ENCODE measurements around the gene DIP2C.

The DIP2C gene

GRCh38 chr10:565676-566075, 123.8 kb downstream of the DIP2C start:
- TF ChIP-seq EZH2phosphoT487 (IDR thresholded peaks at IDR 0.05; ENCODE audit: borderline replicate concordance), result no peak
- TF ChIP-seq, protein P1, sequence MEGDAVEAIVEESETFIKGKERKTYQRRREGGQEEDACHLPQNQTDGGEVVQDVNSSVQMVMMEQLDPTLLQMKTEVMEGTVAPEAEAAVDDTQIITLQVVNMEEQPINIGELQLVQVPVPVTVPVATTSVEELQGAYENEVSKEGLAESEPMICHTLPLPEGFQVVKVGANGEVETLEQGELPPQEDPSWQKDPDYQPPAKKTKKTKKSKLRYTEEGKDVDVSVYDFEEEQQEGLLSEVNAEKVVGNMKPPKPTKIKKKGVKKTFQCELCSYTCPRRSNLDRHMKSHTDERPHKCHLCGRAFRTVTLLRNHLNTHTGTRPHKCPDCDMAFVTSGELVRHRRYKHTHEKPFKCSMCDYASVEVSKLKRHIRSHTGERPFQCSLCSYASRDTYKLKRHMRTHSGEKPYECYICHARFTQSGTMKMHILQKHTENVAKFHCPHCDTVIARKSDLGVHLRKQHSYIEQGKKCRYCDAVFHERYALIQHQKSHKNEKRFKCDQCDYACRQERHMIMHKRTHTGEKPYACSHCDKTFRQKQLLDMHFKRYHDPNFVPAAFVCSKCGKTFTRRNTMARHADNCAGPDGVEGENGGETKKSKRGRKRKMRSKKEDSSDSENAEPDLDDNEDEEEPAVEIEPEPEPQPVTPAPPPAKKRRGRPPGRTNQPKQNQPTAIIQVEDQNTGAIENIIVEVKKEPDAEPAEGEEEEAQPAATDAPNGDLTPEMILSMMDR (conservative IDR thresholded peaks at IDR 0.05; ENCODE audit: low read length), result no peak

DNA sequence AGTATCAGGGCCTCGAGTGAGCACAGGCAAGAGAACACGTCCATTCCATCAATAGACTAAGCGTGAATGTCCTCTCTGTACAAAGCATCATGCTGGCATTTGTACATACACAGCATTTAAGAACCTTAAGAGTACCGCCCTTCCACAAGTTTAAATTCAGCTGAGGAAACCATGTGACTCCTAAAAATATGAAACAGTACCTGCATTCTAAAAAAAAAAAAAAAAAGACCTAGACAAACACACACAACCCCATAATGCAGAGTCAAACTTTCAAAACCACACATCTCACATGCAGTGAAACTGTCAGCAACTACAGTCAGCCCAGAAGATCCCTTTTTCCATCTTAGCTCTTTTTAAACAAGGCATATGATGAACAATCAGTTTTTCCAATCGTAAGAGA, 124.3 kb downstream of the DIP2C start:
- H4K20me1 ChIP-seq (ENCODE audit: insufficient read depth, low read length, poor library complexity, severe bottlenecking), result no peaks in the 10 kb centered on the region
- no peaks in the 10 kb centered on the region for H3F3A ChIP-seq (ENCODE audit: low read depth)
- H2AFZ ChIP-seq (ENCODE audit: low read length), result no peak overlapping the region
- H3K36me3 ChIP-seq (ENCODE audit: insufficient read depth, low read length), result no peaks in the 10 kb centered on the region
- no peak overlapping the region for H3K9ac ChIP-seq (ENCODE audit: low read depth, low read length, poor library complexity, severe bottlenecking)
- no peaks in the 10 kb centered on the region for H3K4me1 ChIP-seq (ENCODE audit: insufficient read depth, low read length, poor library complexity, severe bottlenecking)
- H3K79me2 ChIP-seq (ENCODE audit: insufficient read depth, low read length), result no peaks in the 10 kb centered on the region
- TF ChIP-seq, protein P1 (conservative IDR thresholded peaks at IDR 0.05; ENCODE audit: low read length), result no peak
- no peak for TF ChIP-seq EZH2phosphoT487 (IDR thresholded peaks at IDR 0.05; ENCODE audit: borderline replicate concordance)
- H3K9me3 ChIP-seq (ENCODE audit: insufficient read depth, low read depth, low read length), result peaks cover 7% of the 10 kb centered on the region
- H3K9me2 ChIP-seq (replicated peaks; ENCODE audit: low read depth, low read length), result no peaks in the 10 kb centered on the region
- no peak overlapping the region for H3K4me2 ChIP-seq (ENCODE audit: low read depth, low read length, poor library complexity, severe bottlenecking)
- H3K27me3 ChIP-seq (ENCODE audit: insufficient read depth, low read length, poor library complexity, severe bottlenecking), result no peaks in the 10 kb centered on the region
- H3K4me3 ChIP-seq (ENCODE audit: low read length, poor library complexity, severe bottlenecking), result no peak overlapping the region

More at GRCh38 chr10:565676-566075, 123.8 kb downstream of the DIP2C start:
- Histone ChIP-seq H3K79me2 (ENCODE audit: insufficient read depth, low read length) (no peaks in the 10 kb centered on the region), H3F3A (ENCODE audit: low read depth) (no peaks in the 10 kb centered on the region), H3K27me3 (ENCODE audit: insufficient read depth, low read length, poor library complexity, severe bottlenecking) (no peaks in the 10 kb centered on the region), H3K4me3 (ENCODE audit: low read length, poor library complexity, severe bottlenecking) (no peak overlapping the region), H3K9ac (ENCODE audit: low read depth, low read length, poor library complexity, severe bottlenecking) (no peak overlapping the region), H3K4me1 (ENCODE audit: insufficient read depth, low read length, poor library complexity, severe bottlenecking) (no peaks in the 10 kb centered on the region), H3K36me3 (ENCODE audit: insufficient read depth, low read length) (no peaks in the 10 kb centered on the region), H4K20me1 (ENCODE audit: insufficient read depth, low read length, poor library complexity, severe bottlenecking) (no peaks in the 10 kb centered on the region), H3K4me2 (ENCODE audit: low read depth, low read length, poor library complexity, severe bottlenecking) (no peak overlapping the region), H3K9me3 (ENCODE audit: insufficient read depth, low read depth, low read length) (peaks cover 7% of the 10 kb centered on the region), H2AFZ (ENCODE audit: low read length) (no peak overlapping the region), H3K9me2 (replicated peaks; ENCODE audit: low read depth, low read length) (no peaks in the 10 kb centered on the region)

- H3K79me2 ChIP-seq (ENCODE audit: insufficient read depth, low read length), result no peaks in the 10 kb centered on the region
- no peak overlapping the region for H2AFZ ChIP-seq (ENCODE audit: low read length)
- H3K36me3 ChIP-seq (ENCODE audit: insufficient read depth, low read length), result no peaks in the 10 kb centered on the region
- H3K9me2 ChIP-seq (replicated peaks; ENCODE audit: low read depth, low read length), result no peaks in the 10 kb centered on the region
- H3F3A ChIP-seq (ENCODE audit: low read depth), result no peaks in the 10 kb centered on the region
- H3K9ac ChIP-seq (ENCODE audit: low read depth, low read length, poor library complexity, severe bottlenecking), result no peak overlapping the region
- H3K27me3 ChIP-seq (ENCODE audit: insufficient read depth, low read length, poor library complexity, severe bottlenecking), result no peaks in the 10 kb centered on the region
- TF ChIP-seq, protein P1 (conservative IDR thresholded peaks at IDR 0.05; ENCODE audit: low read length), result no peak
- TF ChIP-seq EZH2phosphoT487 (IDR thresholded peaks at IDR 0.05; ENCODE audit: borderline replicate concordance), result no peak
- H3K4me1 ChIP-seq (ENCODE audit: insufficient read depth, low read length, poor library complexity, severe bottlenecking), result no peaks in the 10 kb centered on the region
- no peak overlapping the region for H3K4me2 ChIP-seq (ENCODE audit: low read depth, low read length, poor library complexity, severe bottlenecking)
- H3K4me3 ChIP-seq (ENCODE audit: low read length, poor library complexity, severe bottlenecking), result no peak overlapping the region
- no peaks in the 10 kb centered on the region for H4K20me1 ChIP-seq (ENCODE audit: insufficient read depth, low read length, poor library complexity, severe bottlenecking)
- peaks cover 3% of the 10 kb centered on the region; the same call in 1 of the 2 replicates for H3K9me3 ChIP-seq (ENCODE audit: insufficient read depth, low read depth, low read length)
Observed at GRCh38 chr10:563827-564226, 125.6 kb downstream of the DIP2C start.

All from Loucy (cell line).